Large intestine (tissue), 3 donors: Measurements from ENCODE around the gene TMEM121. TPM values are rescaled to one million over a fixed set of nuclear protein-coding genes. Genes with fewer than 3 reads are reported as not detected.

Experiments used
- DNase-seq, 2 donors: peaks; one replicate each; pipeline versions ENCODE4 v3.0.0 to v3.0.0-alpha.2; 2013
- H3K27ac ChIP-seq: one replicate; pipeline ENCODE4 v1.5.1; 2013; ENCODE audit warnings: low read length
- H3K27me3 ChIP-seq: 2 replicates; pipeline ENCODE4 v1.6.1; 2013; ENCODE audit warnings: low read length; ENCODE audit not compliant: control insufficient read depth, insufficient read depth
- H3K36me3 ChIP-seq: 2 replicates; pipeline ENCODE4 v1.6.1; 2013; ENCODE audit warnings: low read length; ENCODE audit not compliant: control insufficient read depth, insufficient read depth
- H3K4me1 ChIP-seq: one replicate; pipeline ENCODE4 v1.6.1; 2013; ENCODE audit warnings: low read length; ENCODE audit not compliant: control insufficient read depth, insufficient read depth
- H3K4me3 ChIP-seq: one replicate; pipeline ENCODE4 v1.5.1; 2013; ENCODE audit warnings: low read length
- H3K9me3 ChIP-seq: one replicate; pipeline ENCODE4 v1.6.1; 2013; ENCODE audit warnings: mild to moderate bottlenecking, low read depth, low read length, moderate library complexity; ENCODE audit not compliant: control insufficient read depth
- WGBS: methylation state at CpG from one replicate; pipeline ENCODE4 v1.1.5; 2013; ENCODE audit warnings: low lambda C conversion rate; ENCODE audit not compliant: insufficient coverage; 5-methylcytosine and 5-hydroxymethylcytosine counted together
- polyA plus RNA-seq: library from polyadenylated mRNA; unstranded; fragments of 120-200 nt; gene quantifications from one replicate; pipeline ENCODE4 v1.2.1, GENCODE V29; 2013

The TMEM121 gene
- polyA plus RNA-seq, 1 donor: 3.0 TPM

DNA sequence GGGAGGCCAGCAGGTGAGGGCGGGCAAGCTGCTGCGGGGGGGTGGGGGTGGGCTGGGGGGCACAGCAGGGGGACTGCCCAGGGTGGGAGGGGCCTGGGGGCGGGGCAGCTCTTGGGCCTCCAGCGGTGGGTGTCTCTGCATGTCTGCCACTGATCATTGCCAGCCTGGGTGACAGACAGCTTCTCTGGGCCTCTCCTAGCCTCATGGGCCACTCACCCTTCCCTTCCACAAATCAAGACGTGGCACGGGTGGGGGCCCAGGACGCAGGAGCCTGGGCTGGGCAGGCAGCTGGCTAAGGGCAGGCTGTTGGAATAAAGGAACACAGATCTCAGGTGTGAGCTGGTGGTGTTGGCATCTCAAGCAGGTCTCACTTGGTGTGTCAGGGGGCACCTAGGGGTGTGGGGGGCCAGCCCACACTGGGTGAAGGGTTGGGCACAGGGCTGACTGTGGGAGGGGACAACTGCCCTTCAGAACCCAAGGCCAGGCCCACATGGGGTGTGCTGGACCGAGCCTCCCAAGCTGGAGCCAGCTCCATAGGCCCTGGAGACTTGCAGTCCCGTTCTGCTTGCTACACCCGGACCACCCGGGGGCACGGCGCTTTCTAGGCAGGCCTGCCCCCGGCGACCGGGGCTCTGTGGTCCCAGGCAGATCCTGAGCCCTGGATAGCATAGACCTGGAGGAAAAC, 32.3 kb upstream of the TMEM121 start:
- Histone ChIP-seq H3K4me3 (no peak overlapping the region), H3K27ac (no peak overlapping the region), H3K36me3 (no peaks in the 10 kb centered on the region), H3K9me3 (no peaks in the 10 kb centered on the region), H3K27me3 (no peaks in the 10 kb centered on the region), H3K4me1 (peaks cover 5% of the 10 kb centered on the region)
- WGBS: no CpG with 5 or more reads among the region's 16 CpGs
- DNase-seq: peak in 1 of 2 donors; percentile 7

GRCh38 chr14:105494606-105494929, 31.8 kb upstream of the TMEM121 start:
- Histone ChIP-seq H3K27me3 (no peaks in the 10 kb centered on the region), H3K4me1 (no peaks in the 10 kb centered on the region), H3K36me3 (no peaks in the 10 kb centered on the region), H3K27ac (no peak overlapping the region), H3K9me3 (no peaks in the 10 kb centered on the region), H3K4me3 (no peak overlapping the region)
- DNase-seq: no peak
- no CpG with 5 or more reads among the region's 6 CpGs for WGBS

DNA sequence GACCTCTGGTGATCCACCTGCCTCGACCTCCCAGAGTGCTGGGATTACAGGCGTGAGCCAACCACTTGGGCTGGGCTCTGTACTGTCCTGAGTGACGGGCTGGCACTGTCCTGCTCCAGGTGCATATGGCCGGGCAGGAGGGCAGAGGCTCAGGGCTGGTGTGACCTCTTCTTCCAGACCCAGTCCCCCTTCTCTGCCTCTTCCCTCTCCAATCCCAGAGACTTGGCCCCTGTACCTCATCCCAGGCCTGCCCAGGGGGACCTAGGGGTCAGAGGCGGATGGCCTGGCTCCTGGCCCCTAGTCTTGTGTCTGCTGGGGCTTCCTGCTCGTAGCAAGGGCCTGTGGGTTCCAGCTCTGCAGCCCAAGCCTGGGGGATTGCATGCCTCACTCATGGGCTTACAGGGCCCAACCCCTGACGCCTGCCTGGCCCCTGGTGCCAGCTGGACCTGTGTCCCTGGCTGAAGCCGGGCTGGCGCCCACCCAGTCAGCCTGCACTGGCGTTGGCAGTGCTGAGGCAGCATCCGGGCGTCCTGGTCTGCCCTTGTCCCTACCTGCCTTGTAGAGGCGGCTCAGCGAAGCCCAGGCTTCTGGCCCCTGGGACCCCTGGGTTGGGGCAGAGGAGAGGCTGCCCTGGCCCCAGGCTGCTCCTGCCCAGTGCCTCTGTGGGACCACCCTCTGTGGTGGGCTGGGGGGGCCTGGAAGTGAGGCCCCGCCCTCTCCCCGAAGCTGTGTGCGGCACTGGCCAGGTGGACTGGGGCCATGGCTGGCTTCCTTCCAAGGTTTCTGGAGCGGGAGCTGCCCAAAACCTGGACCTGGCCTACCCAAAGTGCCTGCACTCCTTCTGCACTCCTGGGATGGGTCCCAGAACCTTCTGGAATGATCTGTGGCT, 31.0 kb upstream of the TMEM121 start:
- no peaks in the 10 kb centered on the region for H3K9me3 ChIP-seq
- DNase-seq: no peak
- H3K4me3 ChIP-seq: no peak overlapping the region
- H3K36me3 ChIP-seq: no peaks in the 10 kb centered on the region
- no peaks in the 10 kb centered on the region for H3K4me1 ChIP-seq
- no CpG with 5 or more reads among the region's 18 CpGs for WGBS
- H3K27me3 ChIP-seq: no peaks in the 10 kb centered on the region
- no peak overlapping the region for H3K27ac ChIP-seq

DNA sequence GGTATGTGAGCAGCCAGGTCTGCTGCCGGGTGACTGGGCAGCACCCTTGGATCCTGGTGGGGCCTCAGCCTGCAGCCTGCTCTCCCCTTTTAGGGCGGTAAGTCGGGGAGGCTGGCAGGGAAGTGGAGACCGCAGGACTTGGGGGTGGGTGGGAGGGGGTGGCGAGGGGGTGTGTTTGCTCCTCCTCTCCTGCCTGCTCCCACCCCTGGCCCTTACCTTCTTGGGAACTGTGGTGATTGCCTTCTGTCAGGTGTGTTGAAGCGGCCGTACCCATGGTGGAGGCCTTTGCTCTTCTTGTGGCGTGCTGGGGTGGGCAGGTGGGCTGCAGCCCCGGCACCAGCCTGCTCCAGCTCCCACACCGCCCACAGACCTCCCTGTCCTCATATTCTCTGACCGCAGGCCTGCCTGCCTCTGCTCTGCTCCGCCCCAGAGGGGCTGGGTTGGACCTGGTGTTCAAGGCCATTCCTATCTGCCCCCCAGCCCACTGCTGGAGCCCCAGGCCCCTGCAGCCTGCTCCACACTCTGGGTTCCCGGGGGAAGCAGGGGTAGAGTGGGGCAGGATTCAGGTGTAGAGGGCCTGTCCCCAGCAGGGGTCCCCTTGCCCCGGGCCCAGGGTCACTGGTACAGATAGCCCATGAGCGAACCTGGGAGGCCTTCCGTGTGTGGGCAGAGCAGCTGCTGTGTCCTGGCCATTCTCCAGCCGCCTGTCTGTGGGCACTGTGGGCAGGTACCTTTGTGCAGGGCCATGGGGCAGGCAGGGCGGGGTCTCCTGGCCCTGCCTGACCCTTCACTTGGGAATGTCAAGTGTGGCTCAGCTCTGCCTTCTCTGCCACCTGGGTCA, 30.2 kb upstream of the TMEM121 start:
- no peak overlapping the region for H3K27ac ChIP-seq
- no peaks in the 10 kb centered on the region for H3K27me3 ChIP-seq
- WGBS: no CpG with 5 or more reads among the region's 18 CpGs
- no peaks in the 10 kb centered on the region for H3K36me3 ChIP-seq
- DNase-seq: no peak
- H3K9me3 ChIP-seq: no peaks in the 10 kb centered on the region
- no peak overlapping the region for H3K4me3 ChIP-seq
- no peaks in the 10 kb centered on the region for H3K4me1 ChIP-seq

GRCh38 chr14:105496831-105497591, 29.4 kb upstream of the TMEM121 start:
- Histone ChIP-seq H3K36me3 (no peaks in the 10 kb centered on the region), H3K9me3 (no peaks in the 10 kb centered on the region), H3K4me1 (no peaks in the 10 kb centered on the region), H3K27me3 (no peaks in the 10 kb centered on the region), H3K4me3 (no peak overlapping the region), H3K27ac (no peak overlapping the region)
- no peak for DNase-seq
- no CpG with 5 or more reads among the region's 32 CpGs for WGBS

DNA sequence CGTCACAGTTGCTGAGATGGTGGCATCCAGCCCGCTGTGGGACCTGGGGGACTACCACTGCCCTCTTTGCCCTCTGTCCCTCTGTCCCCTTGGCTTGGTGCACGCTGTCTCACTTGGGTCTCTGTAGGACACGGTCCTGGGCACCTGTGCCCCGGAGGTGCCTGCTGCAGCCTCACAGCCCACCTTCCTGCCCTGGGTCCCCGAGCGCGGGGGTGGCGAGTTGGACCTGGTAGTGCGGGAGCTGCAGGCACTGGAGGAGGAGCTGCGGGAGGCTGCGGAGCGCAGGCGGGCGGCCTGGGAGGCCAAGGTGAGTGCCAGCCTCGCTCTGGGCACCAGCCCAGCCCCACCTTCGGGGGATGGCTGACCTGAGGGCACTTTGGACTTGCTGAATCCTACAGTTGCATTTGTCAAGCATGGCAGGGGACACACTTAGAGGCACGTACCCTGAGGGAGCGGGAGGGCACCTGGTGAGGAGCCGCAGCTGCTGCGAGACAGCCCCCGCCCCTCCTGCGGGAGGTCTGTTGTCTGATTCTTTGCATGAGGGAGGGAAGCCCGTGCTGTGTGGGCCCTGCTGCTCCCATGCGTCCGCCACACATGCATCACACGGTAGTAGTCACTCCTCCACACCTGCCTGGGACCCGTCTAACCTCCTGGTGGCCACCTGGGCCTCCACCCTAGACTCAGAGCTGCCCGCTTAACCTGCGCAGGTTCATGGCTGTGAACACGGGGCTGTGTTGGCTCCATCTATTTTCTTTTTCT, 28.5 kb upstream of the TMEM121 start:
- Histone ChIP-seq H3K4me3 (no peak overlapping the region), H3K4me1 (no peaks in the 10 kb centered on the region), H3K27me3 (no peaks in the 10 kb centered on the region), H3K27ac (no peak overlapping the region), H3K9me3 (no peaks in the 10 kb centered on the region), H3K36me3 (no peaks in the 10 kb centered on the region)
- DNase-seq: no peak
- WGBS: no CpG with 5 or more reads among the region's 31 CpGs

GRCh38 chr14:105498430-105499255, 27.7 kb upstream of the TMEM121 start:
- Histone ChIP-seq H3K27ac (peak overlapping the region; percentile 17), H3K27me3 (no peaks in the 10 kb centered on the region), H3K4me1 (no peaks in the 10 kb centered on the region), H3K36me3 (no peaks in the 10 kb centered on the region), H3K4me3 (no peak overlapping the region), H3K9me3 (no peaks in the 10 kb centered on the region)
- WGBS: no CpG with 5 or more reads among the region's 36 CpGs
- no peak for DNase-seq

DNA sequence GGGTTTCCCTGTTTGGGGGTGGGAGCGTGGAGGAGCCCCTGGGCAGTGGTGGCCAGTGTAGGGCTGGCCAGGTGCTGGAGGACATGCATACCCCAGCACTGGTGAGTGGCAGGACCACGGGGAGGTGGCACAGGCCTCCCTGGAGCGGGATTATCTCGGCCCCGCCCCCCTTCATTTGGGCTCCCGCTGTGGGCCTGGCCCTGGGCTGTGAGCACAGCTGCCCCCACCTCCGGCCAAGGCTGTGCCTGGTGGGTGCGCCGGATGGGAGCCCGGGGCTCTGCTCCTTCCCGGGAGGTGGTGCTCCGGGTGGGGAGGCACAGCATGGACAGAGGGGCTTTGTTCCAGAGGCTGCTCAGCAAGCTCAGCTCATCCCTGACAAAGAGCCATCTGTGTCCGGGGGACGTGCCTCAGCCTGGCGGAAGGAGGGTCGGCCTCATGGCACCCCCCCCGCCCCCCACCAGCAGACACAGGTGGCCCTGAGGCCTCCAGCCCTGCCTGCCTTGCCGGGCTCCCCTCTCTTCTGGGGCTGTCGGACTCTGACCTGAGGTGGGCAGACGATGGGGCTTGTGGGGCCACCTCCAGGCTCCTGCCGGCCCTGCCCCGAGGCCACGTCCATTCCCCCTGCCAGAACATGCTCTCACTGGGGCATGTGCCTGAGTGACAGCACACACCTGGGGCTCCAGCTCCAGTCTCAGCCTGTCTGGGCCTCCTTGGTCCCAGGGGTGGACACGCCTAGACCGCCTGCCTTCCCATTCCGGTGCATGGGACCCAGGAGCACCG, 26.9 kb upstream of the TMEM121 start:
- H3K9me3 ChIP-seq: no peaks in the 10 kb centered on the region
- H3K27ac ChIP-seq: peak overlapping the region; percentile 17
- DNase-seq: peak in 1 of 2 donors; percentile 44
- H3K27me3 ChIP-seq: no peaks in the 10 kb centered on the region
- H3K36me3 ChIP-seq: no peaks in the 10 kb centered on the region
- H3K4me3 ChIP-seq: no peak overlapping the region
- H3K4me1 ChIP-seq: no peaks in the 10 kb centered on the region
- WGBS: no CpG with 5 or more reads among the region's 27 CpGs
